Hypothalamus (tissue), 51 donors: ENCODE data around the gene HESX1.

ENCODE experiments used
- DNase-seq, 51 donors: peaks; one replicate each; lab custom pipeline; 2025; lab: John Stamatoyannopoulos, UW

The HESX1 gene

GRCh38 chr3:57199895-57200297 is at the start of gene HESX1:
TSS of gene HESX1 (minus strand) at chr3:57199978. CDS start at chr3:57199918, 60 bp downstream.
- no peak for DNase-seq

DNA sequence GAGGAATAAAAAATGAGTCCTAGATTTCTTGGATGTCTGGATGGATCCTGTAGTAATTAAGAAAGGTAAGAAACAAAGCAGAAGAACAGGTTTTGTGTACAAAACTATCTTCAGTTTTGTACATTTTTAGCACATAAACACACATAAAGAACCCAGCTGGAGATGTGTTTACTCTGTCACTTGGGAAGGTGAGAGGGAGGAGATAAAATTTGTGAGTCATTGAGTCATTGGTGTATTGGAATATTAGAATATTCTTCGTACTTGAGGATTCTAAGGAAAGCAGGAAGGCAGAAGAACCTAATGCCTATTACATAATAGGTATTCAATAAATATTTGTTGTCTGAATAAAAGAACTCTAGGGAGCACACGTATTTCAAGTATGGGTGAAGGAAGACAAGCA is 45.2 kb upstream of the HESX1 start:
- no peak for DNase-seq

GRCh38 chr3:57234613-57235575 is 35.1 kb upstream of the HESX1 start:
- DNase-seq, result no peak

DNA sequence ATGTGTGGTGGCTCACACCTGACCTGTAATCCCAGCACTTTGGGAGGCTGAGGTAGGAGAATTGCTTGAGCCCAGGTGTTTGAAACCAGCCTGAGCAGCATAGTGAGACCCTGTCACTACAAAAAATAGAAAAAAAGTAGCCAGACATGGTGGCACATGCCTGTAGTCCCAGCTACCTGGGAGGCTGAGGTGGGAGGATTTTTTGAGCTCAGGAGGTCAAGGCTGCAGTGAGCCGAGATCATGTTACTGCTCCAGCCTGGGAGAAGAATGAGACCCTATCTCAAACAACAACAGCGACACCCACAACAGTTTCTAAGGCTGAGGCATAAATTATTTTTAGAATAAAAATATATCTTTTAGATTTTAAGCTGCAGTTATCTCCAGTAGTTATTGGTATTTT is 34.0 kb upstream of the HESX1 start:
- no peak for DNase-seq

GRCh38 chr3:57230006-57230405 is 30.2 kb upstream of the HESX1 start:
- DNase-seq, result no peak

DNA sequence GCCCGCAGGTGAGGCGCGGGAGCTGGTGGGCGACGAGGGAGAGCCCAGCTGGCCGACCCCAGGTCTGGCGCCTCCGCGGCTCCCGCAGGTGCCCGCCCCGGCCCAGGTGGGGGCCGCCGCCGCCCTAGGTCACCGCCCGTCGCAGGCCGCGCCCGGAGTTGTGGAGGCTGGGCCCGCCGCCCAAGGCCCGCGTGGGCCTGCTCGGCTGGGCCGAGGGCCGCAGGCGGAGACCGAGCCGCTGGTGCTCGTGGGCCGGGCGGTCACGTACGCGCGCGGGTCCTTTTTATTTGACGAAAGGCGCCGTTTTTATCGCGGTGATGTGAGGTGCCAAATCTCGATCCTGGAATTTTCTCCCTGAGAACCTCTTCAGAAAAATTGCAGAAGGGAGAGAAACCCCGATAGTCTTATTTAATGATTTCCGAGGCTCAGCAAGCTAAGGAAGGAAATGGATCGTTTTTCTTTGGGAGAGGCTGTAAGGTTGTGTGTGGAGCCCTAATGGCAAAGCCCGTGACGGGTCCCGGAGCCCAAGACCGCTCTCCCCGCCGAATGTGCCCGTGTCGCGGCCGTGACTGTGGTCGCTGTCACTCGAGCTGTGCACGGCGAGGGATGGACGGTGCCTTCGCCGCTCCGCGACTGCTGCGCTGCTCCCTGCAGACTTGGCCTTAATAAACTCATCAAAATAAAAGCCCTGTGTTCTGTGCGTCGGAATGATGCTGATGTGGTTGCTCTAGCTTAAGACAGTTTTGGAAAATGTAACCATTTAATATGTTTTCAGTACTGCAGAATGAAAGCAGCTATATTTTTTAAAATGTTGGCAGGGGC is 28.4 kb upstream of the HESX1 start:
- peak in 50 of 51 donors; percentile 3 to 85 (median 38) for DNase-seq

DNA sequence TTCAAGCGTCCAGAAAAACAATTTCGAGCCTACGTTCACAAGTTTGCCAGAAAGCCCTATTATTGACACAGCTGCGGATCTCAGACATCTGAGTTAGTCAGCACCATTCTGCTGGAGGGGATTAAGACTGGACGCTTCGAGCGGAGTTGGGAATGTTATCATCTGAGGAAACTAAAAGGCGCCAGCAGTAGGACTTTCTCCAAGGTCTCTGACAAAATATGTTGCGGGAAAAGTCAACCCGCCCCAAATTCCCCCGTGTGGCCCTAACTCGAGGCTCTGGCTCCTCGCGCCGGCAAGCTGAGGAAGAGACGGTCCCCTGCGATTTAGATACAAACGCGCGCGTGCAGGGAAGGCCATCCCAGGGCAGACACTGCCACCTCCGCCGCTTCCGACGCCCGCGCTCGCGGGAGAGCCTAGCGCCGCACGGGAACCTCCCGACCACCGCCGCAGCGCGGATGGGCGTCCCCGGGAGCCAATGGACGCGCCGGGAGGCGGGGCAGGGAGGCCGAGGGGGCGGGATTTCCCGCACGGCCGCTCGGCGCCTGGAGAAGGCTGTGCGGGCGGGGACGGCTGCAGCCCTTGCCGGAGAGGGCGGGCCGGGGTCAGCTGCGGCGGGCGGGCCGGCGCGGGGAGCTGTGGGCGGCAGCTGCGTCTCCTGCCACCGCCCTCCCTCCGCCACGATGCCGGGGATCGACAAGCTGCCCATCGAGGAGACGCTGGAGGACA is 27.6 kb upstream of the HESX1 start, which contains the start of gene APPL1:
TSS of gene APPL1 (plus strand) at position 526 of the 726 bp plus-strand sequence. CDS start at position 681, 155 bp downstream.
- peak; percentile 13 to 96 (median 87) for DNase-seq

GRCh38 chr3:57226176-57226575 is 26.4 kb upstream of the HESX1 start:
- peak in 1 of 51 donors; percentile 1 for DNase-seq

DNA sequence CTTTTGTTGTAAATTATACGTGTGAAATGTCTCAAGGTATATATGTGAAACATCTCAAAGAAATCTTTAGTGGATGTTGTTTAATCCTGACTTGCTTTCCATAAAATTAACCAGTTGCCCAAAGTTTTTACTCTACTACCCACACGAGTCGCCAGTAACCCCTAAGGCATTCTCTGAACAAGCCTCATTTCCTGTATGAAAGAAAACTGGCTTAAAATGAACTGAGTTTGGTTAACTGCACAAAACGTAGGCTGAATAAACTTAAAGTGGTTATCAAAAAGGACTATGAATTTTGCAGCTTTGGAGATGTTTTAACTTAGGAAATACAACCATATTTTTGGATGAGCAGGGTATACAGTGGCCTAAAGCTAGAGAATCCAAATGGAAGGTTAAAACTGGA is 25.1 kb upstream of the HESX1 start:
- no peak for DNase-seq

- peak in 1 of 51 donors; percentile 5 for DNase-seq
These were observed 22.1 kb upstream of the HESX1 start for GRCh38 chr3:57221883-57222282.

DNA sequence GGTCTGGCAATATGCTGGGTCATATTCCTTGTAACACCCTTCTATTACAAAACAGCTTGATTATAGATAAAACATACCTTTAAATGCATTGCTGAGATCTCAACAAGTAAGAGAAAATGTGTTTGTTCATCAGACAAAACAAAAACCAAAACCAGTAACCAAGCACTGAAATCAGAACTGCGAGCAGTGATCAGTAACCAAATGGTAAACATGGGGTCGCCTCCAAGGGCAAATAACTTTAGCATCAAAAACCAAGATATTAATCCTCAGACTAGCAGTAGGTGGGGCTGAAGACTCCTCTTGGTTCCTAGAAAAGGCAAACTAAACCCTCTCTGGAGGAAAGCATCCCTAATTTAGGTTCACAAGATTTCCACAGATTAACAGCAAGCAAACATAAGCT is 6.6 kb upstream of the HESX1 start:
- no peak for DNase-seq

DNA sequence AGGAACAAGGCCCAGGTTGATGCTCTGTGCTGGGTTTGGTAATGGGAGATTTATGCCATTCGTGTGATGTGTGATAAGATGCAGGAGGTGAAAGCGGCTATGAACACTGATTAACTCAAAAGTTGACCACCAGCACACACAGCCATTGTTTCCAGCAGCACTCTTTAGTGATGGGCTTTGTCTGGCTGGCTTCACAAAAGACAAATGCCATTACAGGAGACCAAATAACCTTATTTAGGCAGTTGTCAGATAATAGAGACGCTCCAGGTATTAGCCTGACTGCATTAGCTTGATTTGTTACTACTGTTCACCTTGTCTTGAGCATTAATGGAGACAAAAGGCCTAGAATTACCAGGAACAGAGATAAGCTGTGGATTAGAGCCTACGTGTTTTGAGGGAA is 5.1 kb downstream of the HESX1 start:
- no peak for DNase-seq

GRCh38 chr3:57192028-57192427 is 7.8 kb downstream of the HESX1 start:
- no peak for DNase-seq

DNA sequence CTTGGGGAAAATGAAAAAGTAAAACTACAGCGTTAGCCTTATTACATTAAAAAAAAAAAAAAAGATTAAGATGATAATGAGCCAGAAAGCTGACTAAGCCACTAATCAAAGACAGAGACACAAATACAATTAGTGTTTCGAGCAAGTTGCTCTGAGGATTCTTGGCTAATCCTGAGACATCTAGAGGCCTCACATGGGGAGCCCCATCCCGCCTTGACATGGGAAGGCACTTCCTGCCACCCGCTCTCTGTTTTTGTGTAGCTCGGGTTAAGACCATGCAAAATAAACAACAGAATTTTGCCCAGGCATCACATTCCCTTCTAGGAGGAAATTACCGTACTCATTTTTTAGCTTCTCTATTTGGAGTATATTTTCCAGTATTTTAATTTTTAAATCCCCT is 15.3 kb downstream of the HESX1 start:
- DNase-seq, result no peak

DNA sequence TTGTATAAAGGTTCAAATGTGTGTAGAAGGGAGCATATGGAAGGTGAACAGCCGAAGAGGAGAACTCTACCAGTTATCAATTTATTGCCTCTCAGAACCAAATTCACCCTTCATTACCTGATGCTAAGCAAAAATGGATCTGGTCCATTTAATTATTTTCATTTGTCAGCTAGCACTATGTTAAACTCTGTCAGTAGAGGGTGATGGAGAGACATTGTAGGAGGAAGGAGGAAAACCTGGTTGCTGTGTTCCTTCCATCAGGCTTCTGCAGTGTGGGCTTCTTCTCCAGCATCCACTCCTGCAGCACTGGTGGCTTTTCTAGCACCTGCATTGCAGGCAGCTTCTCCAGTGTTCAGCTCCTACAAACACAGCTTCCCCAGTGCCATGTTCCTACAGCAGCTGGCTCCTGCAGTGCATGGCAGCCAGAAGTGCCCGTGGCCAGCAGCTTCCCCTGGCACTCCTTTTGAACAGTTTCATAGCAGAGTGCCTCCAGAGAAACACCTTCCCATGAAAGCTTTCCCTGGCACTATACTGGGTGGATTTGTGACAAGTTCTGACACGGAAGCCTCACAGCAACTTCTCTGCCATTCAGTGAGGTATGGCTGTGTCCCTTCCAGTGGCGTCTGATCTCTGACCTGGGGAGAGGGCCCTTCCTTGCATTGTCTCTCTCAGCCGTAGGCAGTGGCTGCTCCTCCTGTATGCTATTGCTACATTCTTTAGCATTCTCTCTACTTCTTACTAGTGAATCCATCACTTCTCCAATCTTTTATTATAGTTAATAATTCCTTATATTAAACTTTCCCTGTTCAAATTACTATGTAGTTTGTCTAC is 20.0 kb downstream of the HESX1 start:
- DNase-seq, result no peak

DNA sequence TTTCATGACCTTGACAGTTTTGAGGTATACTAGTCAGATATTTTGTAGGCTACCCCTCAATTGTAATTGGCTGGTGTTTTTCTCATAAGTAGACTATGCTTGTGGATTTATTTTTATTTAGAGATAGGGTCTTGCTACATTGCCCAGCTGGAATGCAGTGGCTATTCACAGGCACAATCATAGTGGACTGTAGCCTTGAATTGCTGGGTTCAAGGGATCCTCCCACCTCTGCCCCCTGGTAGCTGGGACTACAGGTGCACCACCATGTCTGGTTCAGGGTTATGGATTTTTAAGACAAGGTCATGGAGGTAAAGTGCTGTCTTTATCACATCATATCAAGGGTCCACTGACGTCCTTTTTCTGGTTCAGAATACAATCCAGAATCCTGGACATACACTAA is 23.7 kb downstream of the HESX1 start:
- DNase-seq, result no peak

DNA sequence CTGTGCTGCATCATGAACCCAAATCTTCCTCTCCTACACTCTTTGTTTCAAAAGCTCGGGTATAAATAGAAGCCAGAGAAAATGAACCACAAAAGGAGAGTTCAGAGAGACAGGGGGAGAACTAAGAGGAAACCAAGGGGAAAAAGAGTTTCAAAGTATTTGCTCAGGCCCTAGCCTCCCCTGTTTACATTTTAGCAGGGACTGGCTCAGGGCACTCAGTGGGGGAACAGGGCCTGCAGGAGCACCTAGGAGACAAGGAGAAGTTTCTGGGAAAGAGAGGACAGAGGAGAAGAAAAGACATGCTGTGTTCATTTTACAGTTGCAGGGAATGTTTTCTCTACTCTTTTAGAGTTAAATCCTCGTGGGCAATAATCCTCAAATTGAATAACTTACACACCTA is 26.1 kb downstream of the HESX1 start:
- DNase-seq, result no peak

GRCh38 chr3:57170946-57171345 is 28.8 kb downstream of the HESX1 start:
- no peak for DNase-seq

DNA sequence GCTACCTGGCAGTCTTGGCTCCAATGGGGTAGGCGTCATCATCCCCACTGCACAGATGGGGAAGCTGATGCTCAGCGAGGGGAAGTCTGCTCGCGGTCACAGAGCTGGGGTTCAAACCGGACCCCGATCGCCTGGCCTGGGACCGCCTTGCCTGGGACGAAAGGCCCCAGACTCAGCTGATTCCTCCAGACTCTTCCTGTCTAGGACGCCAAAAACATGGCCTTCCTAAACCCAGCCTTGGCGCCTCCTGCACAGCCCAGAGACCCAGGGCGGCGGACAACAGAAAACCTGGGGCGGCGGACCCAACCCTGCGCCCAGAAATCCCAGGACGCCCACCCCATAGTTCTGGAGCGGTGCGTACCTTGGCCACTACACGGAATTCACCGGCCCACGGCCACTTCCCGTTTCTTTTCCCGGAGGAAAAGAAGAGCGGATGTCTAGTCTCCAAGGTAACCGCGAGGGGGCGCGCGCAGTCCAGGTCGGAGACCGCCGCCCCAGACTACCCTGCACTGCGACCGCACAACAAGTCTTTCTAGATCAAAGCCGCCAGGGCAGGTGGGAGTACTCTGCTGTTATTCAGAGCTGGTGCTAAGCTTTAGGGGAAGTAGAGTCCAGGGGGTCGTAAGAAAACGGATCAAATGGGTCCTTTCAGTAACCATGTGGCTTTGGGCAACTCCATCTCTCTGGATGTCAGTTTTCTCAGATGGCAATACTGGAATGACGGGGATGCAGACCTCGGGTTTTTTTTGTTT is 29.7 kb downstream of the HESX1 start:
- DNase-seq, result peak in 44 of 51 donors; percentile 4 to 83 (median 43)
